K562 (cell line): ENCODE results near the gene SOCS4. TPM values are rescaled to one million over a fixed set of nuclear protein-coding genes. Genes with fewer than 3 reads are reported as not detected.

Source experiments
- CBFA2T2 ChIP-seq: fragments of 450-650 bp; conservative IDR thresholded peaks from 2 replicates; pipeline ENCODE4 v1.6.1; 2017; ENCODE audit warnings: mild to moderate bottlenecking
- ELF4 ChIP-seq: fragments of 450-650 bp; formaldehyde crosslinking; IDR thresholded peaks from 2 replicates; pipeline ENCODE4 v1.4.0; 2022; ENCODE audit warnings: missing genetic modification characterization
- KAT8 ChIP-seq: fragments of 450-650 bp; IDR thresholded peaks from 2 replicates; pipeline ENCODE4 v1.6.1; 2016; ENCODE audit warnings: low read depth, mild to moderate bottlenecking
- NFE2L1 ChIP-seq: fragments of 450-650 bp; IDR thresholded peaks from 2 replicates; pipeline ENCODE4 v1.6.1; 2016; ENCODE audit warnings: missing genetic modification characterization, low read depth, mild to moderate bottlenecking, missing compliant biosample characterization, moderate library complexity, borderline replicate concordance
- NFIX ChIP-seq: fragments of 250-450 bp; sonication (Bioruptor Pico); IDR thresholded peaks from 2 replicates; pipeline ENCODE4 v1.4.0; 2020; ENCODE audit warnings: low read depth, mild to moderate bottlenecking, moderate library complexity
- PCBP1 ChIP-seq: fragments of 200-400 bp; formaldehyde crosslinking; IDR thresholded peaks from 2 replicates; pipeline ENCODE4 v1.6.1; 2018; ENCODE audit warnings: mild to moderate bottlenecking, low read depth, low read length; ENCODE audit not compliant: poor library complexity, severe bottlenecking
- PRDM10 ChIP-seq: fragments of 450-650 bp; IDR thresholded peaks from 2 replicates; pipeline ENCODE4 v1.6.1; 2018; ENCODE audit not compliant: partially characterized antibody
- SRF ChIP-seq, 2 experiments: fragments of 250-450, 450-650 bp in 1 of 2; sonication (Bioruptor Pico) in 1 of 2; sonication (generic) in 1 of 2; formaldehyde crosslinking; IDR thresholded peaks; 2 replicates each; pipeline versions ENCODE4 v1.5.0 to v1.5.1; 2020 to 2022; ENCODE audit warnings: mild to moderate bottlenecking in 1 of 2, missing genetic modification reagents in 1 of 2
- VEZF1 ChIP-seq: fragments of 200-800 bp; sonication (Bioruptor generic); IDR thresholded peaks from 2 replicates; pipeline ENCODE4 v1.6.1; 2017; ENCODE audit warnings: missing genetic modification characterization, missing compliant biosample characterization
- XRCC4 ChIP-seq: IDR thresholded peaks from one replicate; pipeline ENCODE4 v1.6.1; 2011; ENCODE audit not compliant: insufficient read depth, insufficient read length; ENCODE audit errors: extremely low read depth
- ZBTB49 ChIP-seq: sonication (generic); formaldehyde crosslinking; IDR thresholded peaks from 2 replicates; pipeline ENCODE4 v1.8.0; 2022; ENCODE audit warnings: missing genetic modification reagents, mild to moderate bottlenecking, borderline replicate concordance
- ZFP30 ChIP-seq: fragments of 250-450 bp; sonication (Bioruptor Pico); IDR thresholded peaks from 2 replicates; pipeline ENCODE4 v1.8.0; 2022; ENCODE audit warnings: moderate library complexity, mild to moderate bottlenecking, inconsistent platforms, borderline replicate concordance
- ZNF347 ChIP-seq: fragments of 450-650 bp; formaldehyde crosslinking; IDR thresholded peaks from 2 replicates; pipeline ENCODE4 v1.4.0; 2020; ENCODE audit warnings: low read depth, mild to moderate bottlenecking, moderate library complexity
- ZNF512 ChIP-seq: IDR thresholded peaks from 2 replicates; pipeline ENCODE4 v1.6.1; 2016; ENCODE audit warnings: missing genetic modification characterization, missing compliant biosample characterization
- polyA plus RNA-seq, 8 experiments: library from polyadenylated mRNA; depleted of rRNA in 4 of 8; stranded (reverse) in 5 of 8; unstranded in 3 of 8; fragments of >200 nt; fragmentation: Nextera tagmentation in 2 of 8; fragmentation: Illumina TruSeq in 1 of 8; extraction: Ambion mirVana in 2 of 8; extraction: Trizol in 1 of 8; gene quantifications; 2 replicates each; pipeline versions ENCODE4 v1.2.1 to v1.2.3, GENCODE V29; 2011 to 2014; ENCODE audit warnings: inconsistent platforms in 1 of 8, missing spikeins in 1 of 8
- total RNA-seq, 7 experiments: library from RNA; depleted of rRNA in 6 of 7; stranded (reverse); fragments of >200 nt in 6 of 7; fragmentation: Illumina TruSeq in 2 of 7; extraction: Trizol in 2 of 7; gene quantifications; 2 replicates each; pipeline versions ENCODE4 v1.2.1 to v1.2.3, GENCODE V29; 2011 to 2021; ENCODE audit warnings: low replicate concordance in 1 of 7
- TF ChIP-seq, protein P1 (sequence below): fragments of 450-650 bp; conservative IDR thresholded peaks from 2 replicates; pipeline ENCODE4 v1.6.1; 2016; ENCODE audit warnings: missing genetic modification characterization, low read depth, mild to moderate bottlenecking, control low read depth, missing compliant biosample characterization

Gene SOCS4
- total and polyA plus RNA-seq, 9 of the 15 experiments (the other 6 are each of a cell fraction or from before 2014, with no cell fraction given), result 2.6 to 12.7 (median 9.7) TPM

DNA sequence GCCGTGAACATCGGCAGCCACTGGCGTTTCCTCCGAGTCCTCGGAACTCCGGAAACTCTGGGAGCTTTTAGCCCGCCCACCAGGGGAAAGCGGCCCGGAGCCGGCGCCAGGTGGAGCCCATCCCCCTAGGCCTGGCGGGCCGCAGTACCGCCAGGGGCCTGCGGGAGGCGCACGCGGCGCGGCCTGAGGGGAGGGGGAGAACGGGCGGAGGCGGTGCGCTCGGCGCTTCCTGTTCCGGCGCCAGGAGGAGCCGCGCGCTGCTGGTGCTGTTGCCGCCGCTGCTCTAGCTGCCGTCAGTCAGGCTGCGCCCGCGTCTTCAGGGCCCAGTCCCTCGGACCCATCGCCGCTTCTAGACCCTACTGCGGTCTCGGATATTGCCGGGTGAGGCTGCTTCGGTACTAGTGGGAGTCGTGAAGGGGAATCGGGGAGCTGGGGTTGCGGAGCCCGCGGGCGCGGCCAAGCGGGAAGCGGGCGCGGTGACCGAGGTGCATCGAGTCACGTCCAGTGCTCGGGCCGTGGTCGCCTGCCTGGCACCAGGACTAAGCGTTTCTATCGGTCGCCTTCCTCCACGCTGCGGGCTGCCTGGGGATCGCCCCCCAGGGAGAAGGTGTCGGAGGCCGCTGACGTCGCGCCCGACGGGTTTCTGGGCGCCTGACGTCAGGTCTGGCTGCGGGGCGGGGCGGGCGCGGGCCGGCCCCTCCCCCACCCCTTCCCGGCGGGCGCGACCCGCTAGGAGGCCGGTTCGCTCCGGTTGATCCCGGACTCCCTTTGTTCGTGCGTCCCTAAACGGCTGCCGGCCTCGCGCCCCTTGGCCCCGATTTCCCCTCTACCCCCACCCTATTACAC is 24.6 kb downstream of the SOCS4 start, which contains the start of gene MAPK1IP1L (continued):
- TF ChIP-seq ELF4 (CRISPR knock-in tag) (peak; percentile 29; the same call in 1 of the 2 replicates), ZNF347 (CRISPR knock-in tag) (no peak), ZNF512 (no peak), PRDM10 (peak; percentile 32), XRCC4 (no peak), VEZF1 (CRISPR knock-in tag) (peak; percentile 97), ZBTB49 (no peak), PCBP1 (peak; percentile 89), KAT8 (no peak), ZFP30 (CRISPR knock-in tag) (no peak), NFIX (CRISPR knock-in tag) (no peak), CBFA2T2 (0 out of 2 replicates have a peak, but pooled peaks have one; percentile 2), NFE2L1 (tag) (no peak), SRF (CRISPR knock-in tag; IDR thresholded peaks at IDR 0.05) (no peak)
- TF ChIP-seq, protein P1, sequence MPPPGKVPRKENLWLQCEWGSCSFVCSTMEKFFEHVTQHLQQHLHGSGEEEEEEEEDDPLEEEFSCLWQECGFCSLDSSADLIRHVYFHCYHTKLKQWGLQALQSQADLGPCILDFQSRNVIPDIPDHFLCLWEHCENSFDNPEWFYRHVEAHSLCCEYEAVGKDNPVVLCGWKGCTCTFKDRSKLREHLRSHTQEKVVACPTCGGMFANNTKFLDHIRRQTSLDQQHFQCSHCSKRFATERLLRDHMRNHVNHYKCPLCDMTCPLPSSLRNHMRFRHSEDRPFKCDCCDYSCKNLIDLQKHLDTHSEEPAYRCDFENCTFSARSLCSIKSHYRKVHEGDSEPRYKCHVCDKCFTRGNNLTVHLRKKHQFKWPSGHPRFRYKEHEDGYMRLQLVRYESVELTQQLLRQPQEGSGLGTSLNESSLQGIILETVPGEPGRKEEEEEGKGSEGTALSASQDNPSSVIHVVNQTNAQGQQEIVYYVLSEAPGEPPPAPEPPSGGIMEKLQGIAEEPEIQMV (tag), result no peak
